HEK293 (cell line): ENCODE data around the gene LAYN.

Experiments
- CTCF ChIA-PET: fragments of 350-600 bp; formaldehyde crosslinking; extraction: SDS; loops from one replicate; lab custom pipeline; 2021; ENCODE audit warnings: antibody characterized with exemption; lab: Yijun Ruan, JAX
- POLR2A ChIA-PET: fragments of 300-600 bp; formaldehyde crosslinking; extraction: SDS; loops from one replicate; lab custom pipeline; 2020; ENCODE audit warnings: antibody characterized with exemption, inconsistent platforms; lab: Yijun Ruan, JAX
- H3K27ac ChIP-seq: fragments of 200-500 bp; sonication (Bioruptor generic); 2 replicates; pipeline ENCODE4 v1.5.1; 2014; ENCODE audit warnings: low read depth, low read length, control low read depth, inconsistent platforms; ENCODE audit errors: extremely low read depth
- H3K36me3 ChIP-seq, 2 experiments: fragments of 200-500 bp in 1 of 2; sonication (Bioruptor generic) in 1 of 2; 1 replicate in 1 of 2; 2 replicates in 1 of 2; pipeline ENCODE4 v1.5.1; 2014 to 2017; ENCODE audit warnings: inconsistent platforms in 2 of 2, low read length in 2 of 2; ENCODE audit not compliant: control insufficient read depth in 2 of 2, insufficient read depth in 1 of 2
- H3K4me1 ChIP-seq: fragments of 200-500 bp; sonication (Bioruptor generic); 2 replicates; pipeline ENCODE4 v1.5.1; 2014; ENCODE audit warnings: mild to moderate bottlenecking, low read length, inconsistent platforms; ENCODE audit not compliant: control insufficient read depth, insufficient read depth
- H3K4me3 ChIP-seq: 2 replicates; pipeline ENCODE4 v1.5.1; 2011; ENCODE audit warnings: low read depth, mild to moderate bottlenecking, control low read depth, low read length, moderate library complexity
- H3K9me3 ChIP-seq: fragments of 200-500 bp; sonication (Bioruptor generic); 2 replicates; pipeline ENCODE4 v1.5.1; 2014; ENCODE audit warnings: low read depth, low read length, inconsistent platforms; ENCODE audit not compliant: control insufficient read depth, insufficient read depth
- KLF8 ChIP-seq: fragments of 450-650 bp; formaldehyde crosslinking; IDR thresholded peaks from 2 replicates; pipeline ENCODE4 v1.5.1; 2016; ENCODE audit warnings: missing biosample characterization, missing genetic modification characterization
- MEIS1 ChIP-seq: sonication (generic); formaldehyde crosslinking; IDR thresholded peaks from 2 replicates; pipeline ENCODE4 v1.8.1; 2022; ENCODE audit warnings: missing genetic modification reagents, mild to moderate bottlenecking, borderline replicate concordance
- PBX3 ChIP-seq: sonication (generic); formaldehyde crosslinking; IDR thresholded peaks from 2 replicates; pipeline ENCODE4 v1.8.1; 2022; ENCODE audit warnings: mild to moderate bottlenecking, moderate library complexity, missing genetic modification reagents
- SCRT2 ChIP-seq: fragments of 450-650 bp; formaldehyde crosslinking; IDR thresholded peaks from 2 replicates; pipeline ENCODE4 v1.5.1; 2016; ENCODE audit warnings: missing biosample characterization, missing genetic modification characterization
- SP7 ChIP-seq: fragments of 450-650 bp; formaldehyde crosslinking; IDR thresholded peaks from 2 replicates; pipeline ENCODE4 v1.5.1; 2016; ENCODE audit warnings: missing biosample characterization, missing genetic modification characterization
- TCF7L2 ChIP-seq: IDR thresholded peaks from 2 replicates; pipeline ENCODE4 v1.6.1; 2011; ENCODE audit warnings: low read depth, mild to moderate bottlenecking, inconsistent platforms, low read length, moderate library complexity, borderline replicate concordance
- TSHZ1 ChIP-seq: fragments of 450-650 bp; formaldehyde crosslinking; IDR thresholded peaks from 2 replicates; pipeline ENCODE4 v1.5.1; 2016; ENCODE audit warnings: missing biosample characterization, missing genetic modification characterization, borderline replicate concordance
- ZBTB48 ChIP-seq: fragments of 450-650 bp; formaldehyde crosslinking; IDR thresholded peaks from 2 replicates; pipeline ENCODE4 v1.5.1; 2016; ENCODE audit warnings: missing biosample characterization, missing genetic modification characterization
- ZNF112 ChIP-seq: fragments of 450-650 bp; formaldehyde crosslinking; IDR thresholded peaks from 2 replicates; pipeline ENCODE4 v1.5.0; 2017; ENCODE audit warnings: missing biosample characterization, missing genetic modification characterization
- ZNF114 ChIP-seq: fragments of 450-650 bp; formaldehyde crosslinking; IDR thresholded peaks from 2 replicates; pipeline ENCODE4 v1.5.0; 2017; ENCODE audit warnings: missing biosample characterization, missing genetic modification characterization
- ZNF121 ChIP-seq: fragments of 450-650 bp; formaldehyde crosslinking; IDR thresholded peaks from 2 replicates; pipeline ENCODE4 v1.5.1; 2016; ENCODE audit warnings: missing biosample characterization, missing genetic modification characterization
- ZNF341 ChIP-seq: fragments of 450-650 bp; formaldehyde crosslinking; IDR thresholded peaks from 2 replicates; pipeline ENCODE4; 2016; ENCODE audit warnings: low read depth, missing biosample characterization, missing genetic modification characterization
- ZNF600 ChIP-seq: fragments of 450-650 bp; formaldehyde crosslinking; IDR thresholded peaks from 2 replicates; pipeline ENCODE4 v1.5.1; 2016; ENCODE audit warnings: missing biosample characterization, missing genetic modification characterization
- ZNF624 ChIP-seq: fragments of 450-650 bp; formaldehyde crosslinking; IDR thresholded peaks from 2 replicates; pipeline ENCODE4 v1.5.1; 2017; ENCODE audit warnings: missing biosample characterization, missing genetic modification characterization
- ZNF658 ChIP-seq: fragments of 450-650 bp; formaldehyde crosslinking; IDR thresholded peaks from 2 replicates; pipeline ENCODE4; 2016; ENCODE audit warnings: missing biosample characterization, missing genetic modification characterization
- ZNF670 ChIP-seq: fragments of 450-650 bp; formaldehyde crosslinking; IDR thresholded peaks from 2 replicates; pipeline ENCODE4 v1.5.1; 2016; ENCODE audit warnings: missing biosample characterization, missing genetic modification characterization, low read depth
- ZXDB ChIP-seq: fragments of 450-650 bp; formaldehyde crosslinking; IDR thresholded peaks from 2 replicates; pipeline ENCODE4 v1.5.1; 2016; ENCODE audit warnings: missing biosample characterization, missing genetic modification characterization
- TF ChIP-seq, protein P1 (sequence below): fragments of 450-650 bp; IDR thresholded peaks from 2 replicates; pipeline ENCODE4 v1.5.1; 2018; ENCODE audit warnings: missing biosample characterization, mild to moderate bottlenecking, missing genetic modification characterization
- TF ChIP-seq, protein P2 (sequence below): fragments of 450-650 bp; formaldehyde crosslinking; IDR thresholded peaks from 2 replicates; pipeline ENCODE4 v1.5.1; 2016; ENCODE audit warnings: missing biosample characterization, missing genetic modification characterization, low read depth

LAYN gene

DNA sequence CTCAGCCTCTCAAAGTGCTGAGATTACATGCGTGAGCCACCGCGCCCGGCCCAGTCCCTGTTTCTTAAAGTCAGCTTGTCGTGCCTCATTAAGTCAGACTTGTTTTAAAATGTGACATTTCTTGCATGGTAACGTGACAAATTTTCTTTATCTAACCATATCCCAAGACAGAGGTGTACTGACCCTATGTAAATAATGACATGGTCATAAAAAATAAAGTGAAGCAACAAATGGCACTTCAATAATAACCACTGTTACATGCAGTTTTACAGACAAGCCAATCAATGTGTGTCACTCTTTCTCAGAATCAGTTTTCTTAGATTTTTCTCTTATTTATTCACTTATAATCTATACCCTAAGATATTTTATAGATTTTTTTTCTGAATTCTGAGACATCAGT is 35.2 kb downstream of the LAYN start (continued):
- TF ChIP-seq ZNF600 (tag by site-specific recombination): no peak

- no peak for TF ChIP-seq MEIS1 (CRISPR knock-in tag)
- TF ChIP-seq TCF7L2: no peak
- TF ChIP-seq ZNF121: no peak
- TF ChIP-seq KLF8 (tag by site-specific recombination): no peak
- TF ChIP-seq ZNF114 (tag by site-specific recombination): no peak
- TF ChIP-seq ZNF670 (tag by site-specific recombination): no peak
- TF ChIP-seq, protein P1, sequence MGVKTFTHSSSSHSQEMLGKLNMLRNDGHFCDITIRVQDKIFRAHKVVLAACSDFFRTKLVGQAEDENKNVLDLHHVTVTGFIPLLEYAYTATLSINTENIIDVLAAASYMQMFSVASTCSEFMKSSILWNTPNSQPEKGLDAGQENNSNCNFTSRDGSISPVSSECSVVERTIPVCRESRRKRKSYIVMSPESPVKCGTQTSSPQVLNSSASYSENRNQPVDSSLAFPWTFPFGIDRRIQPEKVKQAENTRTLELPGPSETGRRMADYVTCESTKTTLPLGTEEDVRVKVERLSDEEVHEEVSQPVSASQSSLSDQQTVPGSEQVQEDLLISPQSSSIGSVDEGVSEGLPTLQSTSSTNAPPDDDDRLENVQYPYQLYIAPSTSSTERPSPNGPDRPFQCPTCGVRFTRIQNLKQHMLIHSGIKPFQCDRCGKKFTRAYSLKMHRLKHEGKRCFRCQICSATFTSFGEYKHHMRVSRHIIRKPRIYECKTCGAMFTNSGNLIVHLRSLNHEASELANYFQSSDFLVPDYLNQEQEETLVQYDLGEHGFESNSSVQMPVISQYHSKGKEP (tag by site-specific recombination): no peak
- TF ChIP-seq TSHZ1 (tag by site-specific recombination): no peak
- no peak for TF ChIP-seq ZNF341
- TF ChIP-seq SP7 (tag by site-specific recombination): no peak
- no peak for TF ChIP-seq ZNF624
- TF ChIP-seq, protein P2, sequence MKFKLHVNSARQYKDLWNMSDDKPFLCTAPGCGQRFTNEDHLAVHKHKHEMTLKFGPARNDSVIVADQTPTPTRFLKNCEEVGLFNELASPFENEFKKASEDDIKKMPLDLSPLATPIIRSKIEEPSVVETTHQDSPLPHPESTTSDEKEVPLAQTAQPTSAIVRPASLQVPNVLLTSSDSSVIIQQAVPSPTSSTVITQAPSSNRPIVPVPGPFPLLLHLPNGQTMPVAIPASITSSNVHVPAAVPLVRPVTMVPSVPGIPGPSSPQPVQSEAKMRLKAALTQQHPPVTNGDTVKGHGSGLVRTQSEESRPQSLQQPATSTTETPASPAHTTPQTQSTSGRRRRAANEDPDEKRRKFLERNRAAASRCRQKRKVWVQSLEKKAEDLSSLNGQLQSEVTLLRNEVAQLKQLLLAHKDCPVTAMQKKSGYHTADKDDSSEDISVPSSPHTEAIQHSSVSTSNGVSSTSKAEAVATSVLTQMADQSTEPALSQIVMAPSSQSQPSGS: no peak
- TF ChIP-seq SCRT2 (tag by site-specific recombination): no peak
- TF ChIP-seq ZNF112 (tag by site-specific recombination): no peak
- TF ChIP-seq ZXDB (tag by site-specific recombination): no peak
- no peak for TF ChIP-seq ZBTB48 (tag by site-specific recombination)
- no peak for TF ChIP-seq PBX3
- TF ChIP-seq ZNF658 (tag by site-specific recombination): no peak
- TF ChIP-seq, all 188 proteins: peak for 0
- POLR2A ChIA-PET: no interaction called here
- Histone ChIP-seq H3K4me1 (no peaks in the 10 kb centered on the region), H3K4me3 (no peak overlapping the region), H3K27ac (no peak overlapping the region), H3K9me3 (no peaks in the 10 kb centered on the region), H3K36me3 (no peaks in the 10 kb centered on the region)
- CTCF ChIA-PET: interaction anchor here (0.6 kb wide), 1 partner anchor 10 kb away, joined by 4 read pairs; no protein-coding TSS in a partner anchor
Measured at GRCh38 chr11:111577821-111578220, 37.3 kb downstream of the LAYN start.
